Activated naive CD8-positive, alpha-beta T cell (primary cell): Measurements from ENCODE around the gene SLC2A4RG.

Experiments
- H3K27ac Mint-ChIP-seq: one replicate; pipeline ENCODE4 v1.8.0; 2021; ENCODE audit warnings: mixed read lengths
- H3K27me3 Mint-ChIP-seq: one replicate; pipeline ENCODE4 v1.8.0; 2021; ENCODE audit warnings: mixed read lengths
- H3K36me3 Mint-ChIP-seq: one replicate; pipeline ENCODE4 v1.8.0; 2021; ENCODE audit warnings: mixed read lengths
- H3K4me1 Mint-ChIP-seq: one replicate; pipeline ENCODE4 v1.8.0; 2021; ENCODE audit warnings: low read depth, mixed read lengths
- H3K4me3 Mint-ChIP-seq: one replicate; pipeline ENCODE4 v1.8.0; 2021; ENCODE audit warnings: mild to moderate bottlenecking, mixed read lengths
- H3K9me3 Mint-ChIP-seq: one replicate; pipeline ENCODE4 v1.8.0; 2021; ENCODE audit warnings: low read depth, mixed read lengths

Gene SLC2A4RG

DNA sequence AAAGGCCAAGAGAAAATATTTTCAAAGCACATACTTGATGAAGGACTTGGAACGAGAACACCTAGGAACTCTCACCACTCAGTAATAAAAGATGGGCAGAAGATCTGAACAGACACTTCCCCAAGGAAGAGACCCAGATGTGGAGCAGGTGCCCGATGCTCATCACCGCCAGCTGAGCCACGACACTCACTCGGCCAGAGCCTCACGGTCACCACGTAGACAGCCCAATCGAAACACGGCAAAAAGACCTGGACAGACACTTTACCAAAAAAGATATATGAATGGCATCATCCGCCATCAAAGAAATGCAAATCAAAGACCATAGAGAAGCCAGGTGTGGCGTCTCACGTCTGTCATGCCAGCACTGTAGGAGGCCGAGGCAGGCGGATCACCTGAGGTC is 41.6 kb downstream of the SLC2A4RG start:
- Mint-ChIP-seq H3K4me3 (no peak overlapping the region), H3K9me3 (no peaks in the 10 kb centered on the region), H3K27ac (no peak overlapping the region), H3K27me3 (no peaks in the 10 kb centered on the region), H3K4me1 (peaks cover 19% of the 10 kb centered on the region), H3K36me3 (no peaks in the 10 kb centered on the region)

DNA sequence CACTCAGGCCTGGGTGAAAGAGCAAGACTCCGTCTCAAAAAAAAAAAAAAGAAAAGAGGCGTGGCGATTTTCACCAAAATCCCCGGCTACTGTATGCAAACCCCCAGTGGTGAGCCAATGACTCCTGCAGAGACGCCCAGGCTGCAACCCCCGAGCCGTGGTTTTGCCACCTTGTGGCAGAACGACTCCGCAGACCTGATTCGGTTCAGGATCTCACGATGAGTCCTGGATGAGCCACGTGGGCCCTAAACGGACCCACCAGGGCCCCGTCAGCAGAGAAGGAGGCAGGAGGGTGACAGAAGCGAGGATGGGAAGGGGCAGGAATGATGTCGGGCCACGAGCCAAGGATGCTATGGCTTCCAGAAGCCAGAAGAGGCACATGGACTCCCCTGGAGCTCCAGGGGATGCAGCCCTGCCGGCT is 42.5 kb downstream of the SLC2A4RG start:
- Mint-ChIP-seq H3K4me3 (peak overlapping the region; percentile 52), H3K4me1 (peaks cover 20% of the 10 kb centered on the region), H3K27ac (peak overlapping the region; percentile 34), H3K9me3 (no peaks in the 10 kb centered on the region), H3K36me3 (no peaks in the 10 kb centered on the region), H3K27me3 (no peaks in the 10 kb centered on the region)

- Mint-ChIP-seq H3K27me3 (no peaks in the 10 kb centered on the region), H3K4me1 (peaks cover 20% of the 10 kb centered on the region)
Measured at GRCh38 chr20:63782521-63782971, 43.0 kb downstream of the SLC2A4RG start.

DNA sequence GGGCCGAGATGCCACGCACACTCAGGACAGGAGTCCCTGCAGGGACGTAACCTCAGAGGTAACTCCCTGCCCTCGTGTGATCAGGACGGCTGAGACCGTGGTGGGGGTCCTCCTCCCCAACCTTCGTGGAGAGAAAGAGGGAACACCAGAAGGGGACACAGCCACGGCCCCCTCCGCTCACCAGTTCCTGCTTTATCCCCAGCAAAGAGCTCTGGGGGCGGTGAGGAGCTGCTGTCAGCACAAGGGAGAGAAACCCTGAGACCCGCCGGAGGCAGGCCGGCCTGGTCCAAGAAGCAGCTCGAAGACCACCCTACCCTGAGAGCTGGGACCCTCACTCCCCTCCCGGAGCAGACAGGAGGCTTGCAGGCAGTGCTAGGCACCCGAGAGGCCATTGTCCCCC is 44.4 kb downstream of the SLC2A4RG start:
- no peak overlapping the region for H3K27ac Mint-ChIP-seq
- H3K4me3 Mint-ChIP-seq: no peak overlapping the region
- H3K4me1 Mint-ChIP-seq: peaks cover 20% of the 10 kb centered on the region
- no peaks in the 10 kb centered on the region for H3K9me3 Mint-ChIP-seq
- H3K36me3 Mint-ChIP-seq: no peaks in the 10 kb centered on the region
- no peaks in the 10 kb centered on the region for H3K27me3 Mint-ChIP-seq

More at GRCh38 chr20:63782521-63782971, 43.0 kb downstream of the SLC2A4RG start:
- Mint-ChIP-seq H3K27ac (no peak overlapping the region), H3K9me3 (no peaks in the 10 kb centered on the region), H3K4me3 (no peak overlapping the region), H3K36me3 (no peaks in the 10 kb centered on the region)

DNA sequence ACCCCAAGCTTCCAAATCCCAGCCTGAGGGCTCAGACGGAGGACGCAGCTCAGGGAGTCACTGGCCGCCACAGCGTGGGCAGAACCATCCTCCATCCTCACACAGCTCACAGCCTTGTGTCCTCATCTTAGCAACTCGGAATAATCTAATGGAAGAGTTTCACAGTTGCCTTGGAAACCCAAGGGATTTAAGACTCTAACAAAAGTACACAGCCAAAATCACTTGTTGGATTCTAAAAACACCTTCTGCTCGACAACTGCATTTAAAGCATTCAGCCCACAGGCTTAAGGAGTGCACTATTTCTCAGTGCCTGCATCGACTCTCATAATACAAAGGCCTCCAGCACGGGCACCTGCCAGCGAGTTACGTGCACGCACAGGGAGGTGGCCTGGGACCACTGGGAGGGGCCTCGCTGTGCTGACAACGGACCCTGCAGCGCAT is 46.1 kb downstream of the SLC2A4RG start:
- no peaks in the 10 kb centered on the region for H3K9me3 Mint-ChIP-seq
- H3K4me3 Mint-ChIP-seq: no peak overlapping the region
- H3K4me1 Mint-ChIP-seq: peaks cover 18% of the 10 kb centered on the region
- no peak overlapping the region for H3K27ac Mint-ChIP-seq
- H3K27me3 Mint-ChIP-seq: no peaks in the 10 kb centered on the region
- no peaks in the 10 kb centered on the region for H3K36me3 Mint-ChIP-seq

GRCh38 chr20:63787302-63787701 is 47.7 kb downstream of the SLC2A4RG start:
- no peak overlapping the region for H3K27ac Mint-ChIP-seq
- H3K9me3 Mint-ChIP-seq: no peaks in the 10 kb centered on the region
- no peaks in the 10 kb centered on the region for H3K36me3 Mint-ChIP-seq
- H3K27me3 Mint-ChIP-seq: no peaks in the 10 kb centered on the region
- H3K4me3 Mint-ChIP-seq: no peak overlapping the region
- peaks cover 8% of the 10 kb centered on the region for H3K4me1 Mint-ChIP-seq

- H3K4me1 Mint-ChIP-seq: peaks cover 3% of the 10 kb centered on the region
- H3K36me3 Mint-ChIP-seq: no peaks in the 10 kb centered on the region
- H3K27ac Mint-ChIP-seq: no peak overlapping the region
- H3K4me3 Mint-ChIP-seq: no peak overlapping the region
- H3K9me3 Mint-ChIP-seq: no peaks in the 10 kb centered on the region
- H3K27me3 Mint-ChIP-seq: no peaks in the 10 kb centered on the region
Measured at GRCh38 chr20:63787749-63788148, 48.2 kb downstream of the SLC2A4RG start.

DNA sequence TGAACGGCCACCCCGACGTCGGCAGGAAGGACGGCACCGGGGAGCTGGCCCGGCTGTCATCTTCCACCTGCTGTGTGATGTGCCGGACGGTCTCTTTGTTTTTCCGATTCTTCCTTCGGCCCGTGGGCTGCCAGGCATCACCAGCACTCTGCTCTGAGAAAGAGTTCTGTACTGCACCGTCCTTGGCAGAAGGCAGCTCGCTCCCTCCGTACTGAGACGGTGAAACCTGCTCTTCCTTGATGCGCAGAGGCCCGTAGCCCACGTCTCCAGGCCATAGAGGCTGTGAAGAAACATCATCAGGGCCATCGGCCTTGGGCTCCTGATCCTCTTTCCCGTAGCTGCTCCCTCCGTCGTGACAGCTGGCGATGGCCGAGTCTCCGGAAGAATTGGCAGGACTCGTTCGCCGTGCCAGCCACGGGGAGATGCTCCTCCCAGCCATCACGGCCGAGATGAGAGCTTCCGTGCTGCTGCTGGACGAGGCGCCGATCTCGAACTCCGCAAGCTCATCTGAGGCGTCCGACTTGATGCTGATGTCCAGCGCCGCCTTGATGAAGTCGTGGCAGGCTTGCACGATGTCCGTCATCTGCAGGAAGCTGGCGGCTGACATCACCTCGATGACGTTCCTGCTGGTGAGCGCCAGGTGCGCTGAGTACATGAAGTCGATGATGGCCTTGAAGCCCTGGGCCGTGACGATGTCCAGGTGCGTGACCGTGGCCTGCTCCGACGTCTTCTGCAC is 50.4 kb downstream of the SLC2A4RG start:
- H3K27me3 Mint-ChIP-seq: peaks cover under 1% of the 10 kb centered on the region
- H3K36me3 Mint-ChIP-seq: no peaks in the 10 kb centered on the region
- peaks cover 2% of the 10 kb centered on the region for H3K4me1 Mint-ChIP-seq
- H3K4me3 Mint-ChIP-seq: no peak overlapping the region
- H3K9me3 Mint-ChIP-seq: no peaks in the 10 kb centered on the region
- H3K27ac Mint-ChIP-seq: no peak overlapping the region

DNA sequence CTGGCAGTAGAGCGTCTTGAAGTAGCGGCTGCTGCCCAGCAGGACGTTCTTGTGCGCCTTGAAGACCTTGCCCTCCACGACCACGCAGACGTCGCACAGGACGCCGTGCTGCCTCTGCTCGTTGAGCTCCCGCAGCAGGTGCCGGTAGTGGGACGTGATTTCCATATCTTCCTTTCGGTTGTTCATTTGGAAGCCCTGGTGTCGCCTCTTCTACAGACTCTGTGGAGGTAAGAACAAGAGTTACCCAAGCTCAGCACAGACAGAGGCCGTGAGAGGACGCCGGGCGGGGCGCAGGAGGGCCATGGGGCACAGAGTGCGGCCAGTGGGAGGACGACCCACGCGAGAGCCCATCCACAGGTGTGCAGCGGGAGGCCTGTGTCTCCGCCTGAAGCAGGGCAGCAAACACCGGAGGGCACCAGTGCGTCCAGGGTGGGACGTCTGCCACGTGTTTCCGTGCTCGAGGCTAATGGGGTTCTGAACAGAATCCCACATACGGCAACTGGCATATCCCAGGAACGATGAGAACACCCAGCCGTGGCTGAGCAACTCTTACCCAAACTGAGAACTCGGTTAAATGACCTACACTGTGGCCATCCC is 51.1 kb downstream of the SLC2A4RG start:
- Mint-ChIP-seq H3K4me1 (peaks cover 2% of the 10 kb centered on the region), H3K9me3 (no peaks in the 10 kb centered on the region), H3K27ac (no peak overlapping the region), H3K27me3 (peaks cover 3% of the 10 kb centered on the region), H3K4me3 (no peak overlapping the region), H3K36me3 (no peaks in the 10 kb centered on the region)

GRCh38 chr20:63791497-63792156 is 52.1 kb downstream of the SLC2A4RG start:
- Mint-ChIP-seq H3K4me1 (peaks cover 3% of the 10 kb centered on the region), H3K27ac (no peak overlapping the region), H3K27me3 (peaks cover 3% of the 10 kb centered on the region), H3K36me3 (no peaks in the 10 kb centered on the region), H3K9me3 (no peaks in the 10 kb centered on the region), H3K4me3 (no peak overlapping the region)

DNA sequence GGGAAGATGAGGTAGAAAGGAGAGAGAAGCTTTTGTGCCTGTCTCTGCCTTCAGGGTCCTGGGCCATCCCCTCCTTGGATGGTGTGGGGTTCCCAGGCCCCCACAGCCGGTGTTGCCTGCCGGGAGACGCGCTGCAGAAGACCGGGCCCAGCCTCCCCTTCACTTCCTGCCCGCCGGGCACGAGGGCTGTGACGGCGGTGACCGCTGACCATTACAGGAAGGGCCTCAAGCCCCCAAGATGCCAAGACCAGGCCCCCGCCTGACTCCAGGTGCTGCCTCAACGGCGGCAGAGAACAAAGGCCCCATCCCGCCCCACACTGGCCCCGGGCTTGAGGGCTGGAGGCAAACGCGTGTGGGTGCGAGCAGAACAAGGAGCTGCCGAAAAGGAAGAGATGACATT is 53.3 kb downstream of the SLC2A4RG start:
- Mint-ChIP-seq H3K27ac (no peak overlapping the region), H3K36me3 (no peaks in the 10 kb centered on the region), H3K4me1 (peaks cover 3% of the 10 kb centered on the region), H3K9me3 (no peaks in the 10 kb centered on the region), H3K4me3 (no peak overlapping the region), H3K27me3 (peaks cover 3% of the 10 kb centered on the region)
